IPS DF 6.9 (cell line): ENCODE data around the gene TPO.

Source experiments
- DNase-seq: peaks from one replicate; pipeline ENCODE4 v3.0.0-alpha.2; 2013; ENCODE audit warnings: low read depth, low spot score
- H3K27ac ChIP-seq: one replicate; pipeline ENCODE4 v1.5.1; 2013; ENCODE audit warnings: low read length, control low read depth
- H3K27me3 ChIP-seq: 2 replicates; pipeline ENCODE4 v1.6.1; 2013; ENCODE audit warnings: mild to moderate bottlenecking, low read length; ENCODE audit not compliant: control insufficient read depth, insufficient read depth
- H3K36me3 ChIP-seq: 2 replicates; pipeline ENCODE4 v1.6.1; 2013; ENCODE audit warnings: low read length; ENCODE audit not compliant: control insufficient read depth, insufficient read depth
- H3K4me1 ChIP-seq: 2 replicates; pipeline ENCODE4 v1.6.1; 2013; ENCODE audit warnings: low read length; ENCODE audit not compliant: control insufficient read depth, insufficient read depth
- H3K4me3 ChIP-seq: 2 replicates; pipeline ENCODE4 v1.5.1; 2013; ENCODE audit warnings: mild to moderate bottlenecking, low read length
- H3K9me3 ChIP-seq: 2 replicates; pipeline ENCODE4 v1.6.1; 2013; ENCODE audit warnings: low read length, inconsistent platforms; ENCODE audit not compliant: control insufficient read depth, insufficient read depth
- WGBS: extraction: QIAGEN DNeasy Blood & Tissue Kit; methylation state at CpG from one replicate; pipeline ENCODE4 v1.1.7; 2013; ENCODE audit warnings: mixed read lengths, missing lambda C conversion rate; ENCODE audit not compliant: insufficient read length, insufficient coverage; 5-methylcytosine and 5-hydroxymethylcytosine counted together

TPO gene

GRCh38 chr2:1440581-1440980, 27.3 kb downstream of the TPO start:
- no peak for DNase-seq
- H3K9me3 ChIP-seq, result no peaks in the 10 kb centered on the region
- H3K4me1 ChIP-seq, result no peaks in the 10 kb centered on the region
- no peak overlapping the region for H3K27ac ChIP-seq
- WGBS, result no CpG with 5 or more reads among the region's 7 CpGs
- no peak overlapping the region for H3K4me3 ChIP-seq
- no peaks in the 10 kb centered on the region for H3K27me3 ChIP-seq
- no peaks in the 10 kb centered on the region for H3K36me3 ChIP-seq

- no peak overlapping the region for H3K27ac ChIP-seq
- no peak overlapping the region for H3K4me3 ChIP-seq
- DNase-seq, result no peak
- WGBS, result no CpG with 5 or more reads among the region's 4 CpGs
- H3K4me1 ChIP-seq, result no peaks in the 10 kb centered on the region
- no peaks in the 10 kb centered on the region for H3K27me3 ChIP-seq
- no peaks in the 10 kb centered on the region for H3K36me3 ChIP-seq
- no peaks in the 10 kb centered on the region for H3K9me3 ChIP-seq
These were observed 33.0 kb downstream of the TPO start for GRCh38 chr2:1446301-1446700.

GRCh38 chr2:1448009-1448408, 34.7 kb downstream of the TPO start:
- H3K27me3 ChIP-seq, result no peaks in the 10 kb centered on the region
- H3K36me3 ChIP-seq, result no peaks in the 10 kb centered on the region
- no peak overlapping the region for H3K27ac ChIP-seq
- no peak overlapping the region for H3K4me3 ChIP-seq
- DNase-seq, result no peak
- H3K4me1 ChIP-seq, result no peaks in the 10 kb centered on the region
- no CpG with 5 or more reads among the region's 18 CpGs for WGBS
- H3K9me3 ChIP-seq, result no peaks in the 10 kb centered on the region

- DNase-seq, result no peak
- no CpG with 5 or more reads among the region's 4 CpGs for WGBS
- Histone ChIP-seq H3K27me3 (no peaks in the 10 kb centered on the region), H3K4me1 (no peaks in the 10 kb centered on the region), H3K9me3 (no peaks in the 10 kb centered on the region), H3K4me3 (no peak overlapping the region), H3K27ac (no peak overlapping the region), H3K36me3 (no peaks in the 10 kb centered on the region)
These were observed 37.7 kb downstream of the TPO start for GRCh38 chr2:1450915-1451314.

- Histone ChIP-seq H3K4me1 (no peaks in the 10 kb centered on the region), H3K27ac (no peak overlapping the region), H3K4me3 (no peak overlapping the region), H3K9me3 (no peaks in the 10 kb centered on the region), H3K36me3 (no peaks in the 10 kb centered on the region), H3K27me3 (no peaks in the 10 kb centered on the region)
- DNase-seq, result no peak
- 100% methylated on average over 1 of the region's 5 CpGs for WGBS
These were observed 38.2 kb downstream of the TPO start for GRCh38 chr2:1451422-1451821.

GRCh38 chr2:1453561-1453960, 40.3 kb downstream of the TPO start:
- H3K4me1 ChIP-seq, result no peaks in the 10 kb centered on the region
- WGBS, result no CpG with 5 or more reads among the region's 12 CpGs
- DNase-seq, result no peak
- H3K9me3 ChIP-seq, result no peaks in the 10 kb centered on the region
- no peaks in the 10 kb centered on the region for H3K27me3 ChIP-seq
- no peaks in the 10 kb centered on the region for H3K36me3 ChIP-seq
- H3K4me3 ChIP-seq, result no peak overlapping the region
- no peak overlapping the region for H3K27ac ChIP-seq

GRCh38 chr2:1454346-1454745, 41.1 kb downstream of the TPO start:
- DNase-seq, result no peak
- H3K4me1 ChIP-seq, result no peaks in the 10 kb centered on the region
- no CpG with 5 or more reads among the region's 7 CpGs for WGBS

GRCh38 chr2:1455466-1455865, 42.2 kb downstream of the TPO start:
- Histone ChIP-seq H3K4me3 (no peak overlapping the region), H3K27ac (no peak overlapping the region)
- no CpG with 5 or more reads among the region's 6 CpGs for WGBS

More at GRCh38 chr2:1454346-1454745, 41.1 kb downstream of the TPO start:
- H3K36me3 ChIP-seq, result no peaks in the 10 kb centered on the region
- no peaks in the 10 kb centered on the region for H3K9me3 ChIP-seq
- H3K27me3 ChIP-seq, result no peaks in the 10 kb centered on the region
- no peak overlapping the region for H3K27ac ChIP-seq
- H3K4me3 ChIP-seq, result no peak overlapping the region

GRCh38 chr2:1458432-1458831, 45.2 kb downstream of the TPO start:
- Histone ChIP-seq H3K4me1 (no peaks in the 10 kb centered on the region), H3K36me3 (no peaks in the 10 kb centered on the region), H3K4me3 (no peak overlapping the region), H3K27me3 (no peaks in the 10 kb centered on the region), H3K9me3 (no peaks in the 10 kb centered on the region), H3K27ac (no peak overlapping the region)
- no peak for DNase-seq
- whole genome bisulfite sequencing, result no CpG with 5 or more reads among the region's 2 CpGs

More at GRCh38 chr2:1455466-1455865, 42.2 kb downstream of the TPO start:
- Histone ChIP-seq H3K4me1 (no peaks in the 10 kb centered on the region), H3K9me3 (no peaks in the 10 kb centered on the region), H3K27me3 (no peaks in the 10 kb centered on the region), H3K36me3 (no peaks in the 10 kb centered on the region)
- DNase-seq, result no peak

GRCh38 chr2:1459727-1460126, 46.5 kb downstream of the TPO start:
- H3K4me1 ChIP-seq, result no peaks in the 10 kb centered on the region
- H3K36me3 ChIP-seq, result no peaks in the 10 kb centered on the region
- WGBS, result no CpG with 5 or more reads among the region's 7 CpGs
- H3K9me3 ChIP-seq, result no peaks in the 10 kb centered on the region
- H3K4me3 ChIP-seq, result no peak overlapping the region
- no peaks in the 10 kb centered on the region for H3K27me3 ChIP-seq
- H3K27ac ChIP-seq, result no peak overlapping the region
- no peak for DNase-seq

- Histone ChIP-seq H3K27ac (no peak overlapping the region), H3K4me1 (no peaks in the 10 kb centered on the region), H3K27me3 (no peaks in the 10 kb centered on the region), H3K9me3 (no peaks in the 10 kb centered on the region), H3K4me3 (no peak overlapping the region), H3K36me3 (no peaks in the 10 kb centered on the region)
- DNase-seq, result no peak
- 100% methylated on average over 1 of the region's 11 CpGs for WGBS
These were observed 47.7 kb downstream of the TPO start for GRCh38 chr2:1460851-1461418.
